GM12874 (cell line): ENCODE measurements around the gene PARD3B.

Source experiments
- CTCF ChIP-seq: IDR thresholded peaks from 2 replicates; pipeline ENCODE4 v1.5.1; 2011; ENCODE audit warnings: low read depth, mild to moderate bottlenecking, control low read depth, low read length, moderate library complexity; ENCODE audit not compliant: insufficient read depth

PARD3B gene

DNA sequence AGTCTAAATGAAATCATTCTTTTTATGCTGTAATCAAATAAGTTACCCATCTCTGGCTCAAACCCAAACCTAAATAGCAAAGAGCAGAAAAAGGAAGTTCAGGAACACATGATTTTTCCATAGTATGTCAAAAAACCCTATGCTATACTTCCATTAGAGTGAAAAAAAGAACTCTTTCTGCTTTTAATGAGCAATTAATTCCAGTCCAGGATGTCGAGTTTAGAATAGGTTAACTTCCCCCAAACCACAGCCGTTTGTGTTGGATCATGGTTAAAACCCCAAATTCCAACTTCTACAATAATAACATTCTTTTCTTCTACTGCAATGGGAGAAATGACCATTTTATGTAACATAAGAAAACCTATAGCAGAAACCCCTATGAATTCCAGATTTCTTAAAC is 965.9 kb downstream of the PARD3B start:
- TF ChIP-seq CTCF, result no peak

DNA sequence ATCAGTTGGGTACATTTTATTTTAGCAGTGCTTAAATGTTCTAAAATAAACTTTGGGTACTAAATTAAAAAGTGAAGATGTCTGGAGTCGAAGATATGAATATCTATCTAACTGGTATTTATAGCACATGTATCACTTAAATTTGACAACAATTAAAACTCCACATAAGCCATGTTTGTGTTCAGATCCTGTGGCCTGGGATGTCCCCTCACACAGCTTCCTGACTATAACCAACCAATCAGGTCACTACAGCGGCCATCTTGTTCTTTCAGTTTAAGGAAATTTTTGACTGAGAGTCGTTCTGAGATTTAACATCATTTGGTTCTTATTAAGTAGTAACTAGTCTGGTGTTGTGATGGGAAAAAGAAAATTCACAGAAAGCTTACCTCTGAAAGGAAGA is 966.4 kb downstream of the PARD3B start:
- TF ChIP-seq CTCF, result no peak

DNA sequence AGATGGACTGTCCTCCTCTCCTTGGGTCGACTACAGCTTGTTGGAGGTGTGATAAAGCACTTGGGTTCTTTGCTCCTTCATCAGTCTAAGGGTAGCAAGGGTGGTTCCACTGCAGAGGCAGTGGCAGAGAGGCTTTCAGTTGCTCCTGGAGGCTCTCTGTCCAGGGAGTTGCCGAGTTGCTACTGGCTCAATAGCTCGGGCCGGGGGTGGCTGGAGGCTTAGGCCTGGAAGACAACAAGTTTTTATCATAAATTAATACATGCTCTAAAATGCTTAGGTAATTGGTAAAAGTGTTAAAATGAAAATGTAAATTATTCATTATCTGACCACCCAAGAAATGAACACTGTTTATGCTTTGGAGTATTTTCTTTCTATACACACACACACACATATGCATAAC is 975.0 kb downstream of the PARD3B start:
- no peak for TF ChIP-seq CTCF

DNA sequence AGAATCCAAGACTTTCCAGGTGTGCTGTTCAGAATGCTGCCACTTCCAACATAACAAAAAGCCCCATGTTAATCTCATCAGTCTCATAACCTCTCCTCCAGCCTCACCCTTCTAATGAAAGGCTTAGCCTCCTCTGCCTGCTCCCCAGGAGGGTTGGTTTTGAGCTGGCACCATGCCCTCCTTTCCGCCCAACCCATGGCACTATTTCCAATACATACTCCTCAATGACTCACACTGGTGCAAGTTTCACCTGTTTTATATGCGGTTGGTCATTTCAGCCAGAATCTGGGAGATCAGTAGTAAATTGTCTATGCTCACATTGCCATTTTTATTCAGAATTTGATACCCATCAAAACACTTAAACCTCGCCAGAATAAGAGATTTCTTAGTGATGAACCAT is 979.4 kb downstream of the PARD3B start:
- TF ChIP-seq CTCF, result no peak

DNA sequence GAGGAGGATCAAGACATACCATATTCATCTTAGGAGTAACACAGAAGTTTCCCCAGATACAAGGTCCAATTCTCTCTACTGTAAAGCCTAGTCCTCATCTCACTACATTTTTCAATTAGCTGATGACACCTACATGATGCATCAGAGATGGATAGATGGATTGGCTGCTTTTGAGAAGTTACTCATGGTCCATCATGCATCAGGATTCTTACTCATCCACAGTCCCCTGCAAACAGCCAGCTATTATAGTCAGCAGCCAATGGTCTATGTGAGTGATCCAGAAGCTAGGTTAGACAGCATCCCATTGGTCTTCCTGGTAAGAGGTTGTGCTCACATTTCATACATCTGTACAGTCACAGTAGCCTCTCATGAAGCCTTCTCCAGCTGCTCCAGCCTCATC is 982.5 kb downstream of the PARD3B start:
- no peak for TF ChIP-seq CTCF

DNA sequence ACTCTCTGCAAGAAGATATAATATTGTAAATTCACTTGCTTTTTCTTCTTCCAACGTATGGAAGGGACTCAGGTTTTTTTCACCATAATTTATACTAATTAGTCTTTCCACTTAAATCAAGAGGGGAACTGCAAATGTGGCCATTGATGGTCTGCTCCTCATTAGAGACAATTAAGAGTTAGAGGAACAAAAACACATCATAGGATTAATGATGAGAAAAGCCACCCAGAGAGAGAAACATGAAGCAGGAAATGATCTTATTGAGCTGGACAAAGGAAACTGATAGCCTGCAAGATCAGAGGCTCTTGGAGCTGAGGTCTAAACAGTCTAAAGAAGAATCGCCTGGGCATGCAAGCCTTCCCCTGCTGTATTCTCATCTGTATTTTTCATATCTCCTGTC is 985.8 kb downstream of the PARD3B start:
- TF ChIP-seq CTCF, result no peak

DNA sequence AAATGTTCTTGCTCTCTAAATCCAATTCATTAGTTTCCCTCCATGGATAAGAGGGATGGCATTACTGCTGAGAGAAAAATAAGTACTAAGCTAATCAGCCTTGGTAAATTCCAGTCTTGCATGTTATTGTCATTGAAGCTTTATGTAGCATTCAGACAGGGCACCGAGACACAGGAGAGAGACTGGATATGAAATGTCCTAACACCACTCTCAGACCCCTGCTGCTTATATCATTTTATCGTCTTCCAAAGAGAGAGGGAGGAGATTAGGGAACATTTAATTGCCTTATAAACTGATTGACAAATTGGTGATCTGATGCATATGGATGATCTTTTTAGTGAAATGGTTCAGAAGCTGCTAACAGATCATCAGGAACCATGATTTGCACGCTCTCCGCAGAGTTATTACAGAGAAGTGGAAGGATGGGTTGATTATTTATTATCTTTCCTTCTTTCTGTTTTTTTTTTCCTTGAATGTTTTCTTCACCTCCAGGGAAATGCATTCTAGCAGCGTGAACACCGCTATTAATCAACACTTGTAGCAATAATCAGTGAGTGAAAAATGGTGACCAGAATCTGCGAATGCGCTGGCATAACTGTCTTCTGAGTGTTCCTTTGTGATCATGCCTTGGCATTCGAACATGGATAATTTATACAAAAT is 986.3 kb downstream of the PARD3B start:
- no peak for TF ChIP-seq CTCF
